GM18867 (cell line): ENCODE measurements around the gene ZNF532.

Experiments
- ATAC-seq: cut with Tn5 transposase; IDR thresholded peaks from one replicate; pipeline ENCODE4 v1.9.1; 2021; ENCODE audit warnings: mild to moderate bottlenecking, moderate library complexity; ENCODE audit not compliant: unreplicated experiment

Gene ZNF532

GRCh38 chr18:58937071-58937886 is 72.6 kb downstream of the ZNF532 start:
- no peak for ATAC-seq

GRCh38 chr18:58937887-58938267 is 73.2 kb downstream of the ZNF532 start:
- no peak for ATAC-seq

- no peak for ATAC-seq
Observed at GRCh38 chr18:58941426-58942099, 76.9 kb downstream of the ZNF532 start.

- ATAC-seq, result no peak
Observed at GRCh38 chr18:58943896-58944295, 79.2 kb downstream of the ZNF532 start.

GRCh38 chr18:58947136-58947732 is 82.6 kb downstream of the ZNF532 start:
- ATAC-seq, result peak; percentile 53

GRCh38 chr18:58949031-58949430 is 84.4 kb downstream of the ZNF532 start:
- ATAC-seq, result no peak

- no peak for ATAC-seq
Observed at GRCh38 chr18:58951986-58952702, 87.5 kb downstream of the ZNF532 start.

GRCh38 chr18:58952858-58953257 is 88.2 kb downstream of the ZNF532 start:
- ATAC-seq, result no peak

GRCh38 chr18:58953627-58954026 is 89.0 kb downstream of the ZNF532 start:
- no peak for ATAC-seq

- ATAC-seq, result no peak
Observed at GRCh38 chr18:58955001-58955400, 90.3 kb downstream of the ZNF532 start.

GRCh38 chr18:58955738-58956137 is 91.1 kb downstream of the ZNF532 start:
- no peak for ATAC-seq

GRCh38 chr18:58958628-58959027 is 94.0 kb downstream of the ZNF532 start:
- ATAC-seq, result no peak

- no peak for ATAC-seq
Observed at GRCh38 chr18:58960508-58960907, 95.8 kb downstream of the ZNF532 start.

GRCh38 chr18:58960946-58961722 is 96.5 kb downstream of the ZNF532 start:
- ATAC-seq, result no peak

GRCh38 chr18:58962336-58962735 is 97.7 kb downstream of the ZNF532 start:
- ATAC-seq, result no peak

- no peak for ATAC-seq
Observed at GRCh38 chr18:58965291-58966004, 100.8 kb downstream of the ZNF532 start.

- no peak for ATAC-seq
Observed at GRCh38 chr18:58966005-58966677, 101.5 kb downstream of the ZNF532 start.

- no peak for ATAC-seq
Observed at GRCh38 chr18:58966704-58967103, 102.0 kb downstream of the ZNF532 start.

GRCh38 chr18:58967751-58968254 is 103.1 kb downstream of the ZNF532 start:
- no peak for ATAC-seq
